Activated T-helper 1 cell treated with anti-CD3 and anti-CD28 coated beads, Interleukin-2, amount 50 U/mL, for 16 hours (primary cell): ENCODE measurements around the gene CAPRIN1.
"Not testable (repeated sequence)": the region's sequence is repeated elsewhere in the genome, so short reads cannot be mapped to it uniquely, and the experiment has no call there.

Experiments
- DNase-seq, 2 donors: peaks; one replicate each; pipeline ENCODE4 v3.0.0-alpha.2; 2020; ENCODE audit warnings: low read depth in 1 of 2, low spot score in 1 of 2

Gene CAPRIN1

GRCh38 chr11:34050581-34051348 lies 766 bp upstream of the CAPRIN1 start:
- no peak for DNase-seq

- DNase-seq, result peak; percentile 73 to 83
Measured at GRCh38 chr11:34052036-34052607, 591 bp downstream of the CAPRIN1 start.

- DNase-seq, result peak; percentile 4 to 14
Measured at GRCh38 chr11:34052608-34053160, 1.2 kb downstream of the CAPRIN1 start.

- DNase-seq, result peak; percentile 48 to 68
Measured at GRCh38 chr11:34053161-34053686, 1.7 kb downstream of the CAPRIN1 start.

GRCh38 chr11:34054351-34054750 lies 2.8 kb downstream of the CAPRIN1 start:
- not testable (repeated sequence) for DNase-seq

GRCh38 chr11:34055218-34056000 lies 3.9 kb downstream of the CAPRIN1 start:
- DNase-seq, result no peak

DNA sequence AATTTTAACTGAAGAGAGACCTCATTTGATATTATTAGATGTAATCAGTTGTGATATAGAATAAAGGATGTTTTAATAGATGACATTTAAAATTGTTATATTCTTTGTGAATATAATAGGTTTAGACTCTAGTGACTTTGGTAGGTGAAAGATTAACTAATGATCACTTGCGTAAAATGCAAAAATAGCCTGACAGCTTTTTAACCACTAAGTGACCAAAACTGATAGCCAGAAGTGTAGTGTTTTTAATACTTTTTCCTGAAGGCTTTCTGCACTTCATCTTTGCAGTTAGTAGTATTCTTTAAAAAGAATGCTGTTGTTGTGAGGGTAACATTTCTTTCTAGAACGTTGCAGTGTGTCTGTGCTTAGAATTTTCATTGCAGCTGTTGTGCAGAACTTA lies 5.1 kb downstream of the CAPRIN1 start:
- DNase-seq, result no peak

DNA sequence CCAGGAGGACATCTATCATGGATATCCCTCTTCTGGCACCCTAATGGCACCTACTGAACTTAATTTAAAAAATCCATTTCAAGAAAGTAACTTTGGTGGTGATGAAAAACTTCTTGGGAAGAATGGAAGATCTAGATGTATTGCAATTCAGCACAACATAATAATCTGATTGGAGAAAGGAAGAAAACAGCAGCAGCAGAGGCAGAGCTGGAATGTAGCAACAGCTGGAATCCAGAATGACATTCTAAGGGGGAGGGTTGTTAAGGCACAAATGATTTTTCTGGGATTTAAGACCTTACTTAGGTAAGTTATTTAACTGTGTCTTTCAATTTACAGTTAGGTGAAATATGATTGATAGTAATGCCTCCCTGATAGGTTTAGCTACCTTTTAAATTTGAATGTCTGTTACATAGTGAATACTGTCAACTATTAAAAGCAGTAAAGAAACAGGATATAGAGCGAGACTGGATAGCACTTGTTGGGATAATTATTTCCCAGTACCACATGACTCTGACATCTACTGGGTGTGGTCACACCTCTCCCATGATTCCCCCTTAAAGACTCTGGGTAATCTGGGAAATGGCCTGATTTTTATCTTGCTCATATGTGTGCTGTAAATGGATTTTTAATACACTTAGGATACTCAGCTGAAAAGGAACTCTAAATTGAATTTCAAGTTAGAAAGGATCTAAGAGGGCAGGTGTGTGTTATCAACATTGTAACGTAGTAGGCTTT lies 11.7 kb downstream of the CAPRIN1 start:
- no peak for DNase-seq

DNA sequence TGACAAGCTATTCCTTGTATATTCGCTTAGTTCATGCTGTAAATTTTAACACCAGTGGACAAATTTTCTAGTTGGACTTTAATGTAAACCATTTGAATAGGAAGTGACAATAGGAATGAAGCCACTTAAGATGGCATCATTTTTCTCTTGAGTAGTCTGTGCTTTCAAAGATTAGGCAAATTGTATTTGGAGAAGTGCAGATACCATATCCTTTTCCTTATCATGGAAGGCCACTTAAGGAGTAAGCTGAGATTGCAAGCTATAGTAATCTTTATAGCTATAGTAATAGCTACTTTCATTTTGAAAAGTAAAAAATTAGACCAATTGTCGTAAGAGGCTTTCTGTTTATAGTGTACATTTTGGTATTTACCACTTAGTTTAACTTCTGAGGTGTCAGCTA lies 12.8 kb downstream of the CAPRIN1 start:
- DNase-seq, result no peak

DNA sequence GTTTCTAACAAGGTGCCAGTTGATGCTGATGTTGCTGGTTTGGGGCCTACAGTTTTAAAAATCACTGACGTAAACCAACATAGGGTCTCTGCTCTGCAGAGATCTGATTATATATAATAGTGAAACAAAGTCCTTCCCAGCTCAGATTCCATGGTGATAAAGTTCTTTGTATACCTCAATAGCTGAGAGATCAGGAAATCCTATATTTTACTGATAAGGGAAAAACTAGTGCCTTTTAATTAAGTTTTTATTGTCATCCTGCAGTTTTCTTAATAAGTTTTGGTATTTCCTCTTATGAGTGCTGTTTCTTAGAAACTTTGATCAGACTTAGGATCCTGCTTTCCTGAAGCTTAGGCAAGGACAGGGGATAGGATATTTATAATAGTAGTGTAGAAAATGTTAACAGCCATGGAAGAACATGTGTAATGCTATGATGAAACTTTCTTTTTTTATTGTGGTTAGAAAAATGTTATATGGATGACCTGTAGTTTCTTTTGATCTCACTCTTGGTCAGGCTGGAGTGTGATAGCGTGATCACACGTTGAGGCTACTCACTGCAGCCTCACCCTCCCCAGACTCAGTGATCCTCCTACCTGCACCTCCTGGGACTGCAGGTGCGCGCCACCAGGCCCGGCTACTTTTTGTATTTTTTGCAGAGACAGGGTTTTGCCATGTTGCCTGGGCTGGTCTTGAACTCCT lies 14.1 kb downstream of the CAPRIN1 start:
- DNase-seq, result no peak

DNA sequence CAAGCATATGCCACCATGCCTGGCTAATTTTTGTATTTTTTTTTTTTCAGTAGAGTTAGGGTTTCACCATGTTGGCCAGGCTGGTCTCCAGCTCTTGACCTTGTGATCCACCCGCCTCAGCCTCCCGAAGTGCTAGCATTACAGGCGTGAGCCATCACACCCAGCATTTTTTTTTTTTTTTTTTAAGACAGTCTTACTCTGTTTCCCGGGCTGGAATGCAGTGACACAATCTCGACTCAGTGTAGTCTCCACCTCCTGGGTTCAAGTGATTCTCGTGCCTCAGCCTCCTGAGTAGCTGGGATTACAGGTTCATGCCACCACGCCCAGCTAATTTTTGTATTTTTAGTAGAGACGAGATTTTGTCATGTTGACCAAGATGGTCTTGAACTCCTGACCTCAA lies 15.2 kb downstream of the CAPRIN1 start:
- not testable (repeated sequence) for DNase-seq

- no peak for DNase-seq
Measured at GRCh38 chr11:34067383-34068065, 16.0 kb downstream of the CAPRIN1 start.

- DNase-seq, result no peak
Measured at GRCh38 chr11:34068111-34068510, 16.6 kb downstream of the CAPRIN1 start.

DNA sequence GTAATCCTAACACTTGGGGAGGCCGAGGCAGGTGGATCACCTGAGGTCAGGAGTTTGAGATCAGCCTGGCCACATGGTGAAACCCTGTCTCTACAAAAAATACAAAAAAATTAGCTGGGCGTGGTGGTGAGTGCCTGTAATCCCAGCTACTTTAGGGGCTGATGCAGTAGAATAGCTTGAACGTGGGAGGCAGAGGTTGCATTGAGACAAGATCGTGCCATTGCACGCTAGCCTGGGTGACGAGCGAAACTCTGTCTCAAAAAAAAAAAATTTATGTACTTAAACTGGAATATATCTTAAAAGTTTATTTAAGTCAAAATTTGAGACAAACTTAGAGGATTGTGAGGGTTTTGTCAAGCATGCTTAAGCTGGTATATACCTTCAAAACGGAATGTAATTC lies 19.8 kb downstream of the CAPRIN1 start:
- not testable (repeated sequence) for DNase-seq

- no peak for DNase-seq
Measured at GRCh38 chr11:34072041-34072440, 20.5 kb downstream of the CAPRIN1 start.

GRCh38 chr11:34072832-34073231 lies 21.3 kb downstream of the CAPRIN1 start:
- no peak for DNase-seq

GRCh38 chr11:34074391-34074790 lies 22.9 kb downstream of the CAPRIN1 start:
- DNase-seq, result no peak

DNA sequence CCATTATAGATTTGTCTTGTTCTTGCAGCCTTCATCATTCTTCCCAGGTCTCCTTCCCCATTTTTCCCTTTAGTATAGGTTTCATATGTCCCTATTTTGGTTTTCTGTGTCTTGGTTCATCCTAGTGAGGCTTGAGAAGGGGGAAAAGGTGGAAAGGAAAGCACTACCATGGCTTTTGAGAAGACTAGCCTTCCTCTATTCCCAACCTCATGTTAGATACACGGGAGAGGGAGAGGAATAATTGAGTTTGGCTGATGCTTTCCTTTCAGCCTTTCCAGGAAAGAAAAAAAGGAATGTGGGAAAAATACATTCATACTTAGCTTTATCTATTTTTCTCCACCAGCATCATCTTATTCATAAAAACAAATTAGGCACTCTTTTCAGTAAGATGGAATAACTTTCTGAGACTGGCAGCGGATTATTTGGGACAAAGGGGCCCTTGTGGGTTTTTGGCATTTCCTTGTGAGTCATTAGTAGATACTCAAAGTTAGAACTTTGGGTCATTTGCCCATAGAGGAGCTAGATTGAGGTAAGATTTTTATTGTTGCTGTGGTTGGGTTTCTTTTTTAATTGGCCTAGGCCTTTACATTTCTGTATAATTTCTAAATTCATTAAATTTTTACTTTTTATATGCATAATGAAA lies 23.8 kb downstream of the CAPRIN1 start:
- DNase-seq, result no peak

- DNase-seq, result no peak
Measured at GRCh38 chr11:34080609-34081008, 29.1 kb downstream of the CAPRIN1 start.
